Mucosa of descending colon (tissue), 3 donors: ENCODE measurements around the gene SH3GLB1. TPM values are rescaled to one million over a fixed set of nuclear protein-coding genes. Genes with fewer than 3 reads are reported as not detected.

Experiments used
- ATAC-seq: fragments of 200-7000 bp; cut with Tn5 transposase; one replicate; pipeline ENCODE4 v1.9.1; 2020; ENCODE audit warnings: mild to moderate bottlenecking, moderate library complexity
- DNase-seq, 3 donors: peaks; one replicate each; pipeline ENCODE4 v3.0.0-alpha.2; 2020
- H3K36me3 ChIP-seq: fragments of 200-600 bp; one replicate; pipeline ENCODE4 v1.8.0; 2021; ENCODE audit warnings: low read depth, mild to moderate bottlenecking
- H3K4me1 ChIP-seq: fragments of 200-600 bp; one replicate; pipeline ENCODE4 v1.8.0; 2021; ENCODE audit warnings: low read depth, mild to moderate bottlenecking
- H3K4me3 ChIP-seq: fragments of 200-600 bp; one replicate; pipeline ENCODE4 v1.8.0; 2021; ENCODE audit warnings: mild to moderate bottlenecking
- H3K9me3 ChIP-seq: fragments of 200-600 bp; one replicate; pipeline ENCODE4 v1.8.0; 2021; ENCODE audit warnings: mild to moderate bottlenecking
- intact Hi-C, 2 donors: fragments of 100-400 bp; cut with DNase I in 1 of 2; cut with micrococcal nuclease in 1 of 2; formaldehyde crosslinking; loops; one replicate each; pipeline versions ENCODE4 v1.11.0 to v1.11.1; 2022; cut with DNase I, micrococcal nuclease
- total RNA-seq, 3 donors: library from RNA; stranded (reverse); fragmentation: NEBNext Ultra II Directional in 2 of 3; extraction: Animal tissue kit (Norgen Biotek cat#: 25700) in 2 of 3; gene quantifications; one replicate each; pipeline versions ENCODE4 v1.2.1 to v1.2.4, GENCODE V29; 2021 to 2023
- TF ChIP-seq, protein P1 (sequence below): fragments of 200-600 bp; IDR thresholded peaks from one replicate; pipeline ENCODE4 v1.8.0; 2022; ENCODE audit warnings: antibody characterized with exemption, mild to moderate bottlenecking
- donor health status: DM: no; HTN: no; CAD: no; lungs with moderate emphysema.
- donor health status: DM: no; HTN: no; CAD: no.
- donor health status: DM: no; HTN: yes; CAD: no.

Gene SH3GLB1
- total RNA-seq, 3 donors from 2014 or later: 109 to 114 (median 110) TPM

- DNase-seq (no peak), ATAC-seq (no peak)
- intact Hi-C loops: no loop called here
- Histone ChIP-seq H3K4me1 (peaks cover 5% of the 10 kb centered on the region), H3K9me3 (no peaks in the 10 kb centered on the region), H3K4me3 (no peak overlapping the region), H3K36me3 (no peaks in the 10 kb centered on the region)
- TF ChIP-seq, protein P1, sequence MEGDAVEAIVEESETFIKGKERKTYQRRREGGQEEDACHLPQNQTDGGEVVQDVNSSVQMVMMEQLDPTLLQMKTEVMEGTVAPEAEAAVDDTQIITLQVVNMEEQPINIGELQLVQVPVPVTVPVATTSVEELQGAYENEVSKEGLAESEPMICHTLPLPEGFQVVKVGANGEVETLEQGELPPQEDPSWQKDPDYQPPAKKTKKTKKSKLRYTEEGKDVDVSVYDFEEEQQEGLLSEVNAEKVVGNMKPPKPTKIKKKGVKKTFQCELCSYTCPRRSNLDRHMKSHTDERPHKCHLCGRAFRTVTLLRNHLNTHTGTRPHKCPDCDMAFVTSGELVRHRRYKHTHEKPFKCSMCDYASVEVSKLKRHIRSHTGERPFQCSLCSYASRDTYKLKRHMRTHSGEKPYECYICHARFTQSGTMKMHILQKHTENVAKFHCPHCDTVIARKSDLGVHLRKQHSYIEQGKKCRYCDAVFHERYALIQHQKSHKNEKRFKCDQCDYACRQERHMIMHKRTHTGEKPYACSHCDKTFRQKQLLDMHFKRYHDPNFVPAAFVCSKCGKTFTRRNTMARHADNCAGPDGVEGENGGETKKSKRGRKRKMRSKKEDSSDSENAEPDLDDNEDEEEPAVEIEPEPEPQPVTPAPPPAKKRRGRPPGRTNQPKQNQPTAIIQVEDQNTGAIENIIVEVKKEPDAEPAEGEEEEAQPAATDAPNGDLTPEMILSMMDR: no peak
Observed at GRCh38 chr1:86775395-86775794, 71.0 kb downstream of the SH3GLB1 start.

- no peak overlapping the region for H3K4me3 ChIP-seq
- H3K9me3 ChIP-seq: no peaks in the 10 kb centered on the region
- peaks cover 5% of the 10 kb centered on the region for H3K4me1 ChIP-seq
- ATAC-seq (no peak), DNase-seq (no peak)
- no peaks in the 10 kb centered on the region for H3K36me3 ChIP-seq
- TF ChIP-seq, protein P1: no peak
- intact Hi-C loops: no loop called here
Observed at GRCh38 chr1:86776108-86776507, 71.7 kb downstream of the SH3GLB1 start.

DNA sequence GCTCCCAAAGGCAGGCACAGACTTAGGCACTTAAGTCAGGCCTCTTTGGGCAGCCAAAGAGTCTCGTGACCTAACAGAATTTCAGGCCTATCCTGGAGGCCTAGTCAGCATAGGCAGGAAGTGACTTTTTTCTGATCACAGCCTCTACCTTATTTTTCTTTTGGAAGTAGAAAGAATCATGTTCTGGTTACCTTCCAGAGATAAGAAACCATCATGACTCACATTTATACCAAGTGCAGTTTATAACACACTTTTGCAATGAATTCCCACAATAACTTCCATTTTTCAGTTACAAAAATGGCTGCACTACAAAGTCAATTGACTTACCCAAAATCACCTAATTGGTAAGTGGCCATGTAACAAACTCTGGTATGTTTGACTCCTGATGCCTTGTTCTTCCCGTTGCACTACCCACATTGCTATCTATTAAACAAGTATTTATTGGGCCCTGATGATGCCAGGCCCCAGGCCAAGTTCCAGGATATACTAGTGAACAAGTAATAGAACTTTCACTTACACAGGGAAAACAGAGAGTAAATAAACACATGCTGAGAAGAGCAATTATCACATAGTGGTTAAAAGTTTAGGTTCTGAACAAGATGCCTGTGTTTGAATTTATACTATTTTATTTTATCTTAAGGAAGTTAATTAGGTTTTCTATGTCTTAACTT is 74.3 kb downstream of the SH3GLB1 start:
- intact Hi-C loops: no loop called here
- H3K4me3 ChIP-seq: no peak overlapping the region
- no peaks in the 10 kb centered on the region for H3K36me3 ChIP-seq
- H3K9me3 ChIP-seq: no peaks in the 10 kb centered on the region
- ATAC-seq (no peak), DNase-seq (no peak)
- TF ChIP-seq, protein P1: no peak
- H3K4me1 ChIP-seq: peaks cover 5% of the 10 kb centered on the region

DNA sequence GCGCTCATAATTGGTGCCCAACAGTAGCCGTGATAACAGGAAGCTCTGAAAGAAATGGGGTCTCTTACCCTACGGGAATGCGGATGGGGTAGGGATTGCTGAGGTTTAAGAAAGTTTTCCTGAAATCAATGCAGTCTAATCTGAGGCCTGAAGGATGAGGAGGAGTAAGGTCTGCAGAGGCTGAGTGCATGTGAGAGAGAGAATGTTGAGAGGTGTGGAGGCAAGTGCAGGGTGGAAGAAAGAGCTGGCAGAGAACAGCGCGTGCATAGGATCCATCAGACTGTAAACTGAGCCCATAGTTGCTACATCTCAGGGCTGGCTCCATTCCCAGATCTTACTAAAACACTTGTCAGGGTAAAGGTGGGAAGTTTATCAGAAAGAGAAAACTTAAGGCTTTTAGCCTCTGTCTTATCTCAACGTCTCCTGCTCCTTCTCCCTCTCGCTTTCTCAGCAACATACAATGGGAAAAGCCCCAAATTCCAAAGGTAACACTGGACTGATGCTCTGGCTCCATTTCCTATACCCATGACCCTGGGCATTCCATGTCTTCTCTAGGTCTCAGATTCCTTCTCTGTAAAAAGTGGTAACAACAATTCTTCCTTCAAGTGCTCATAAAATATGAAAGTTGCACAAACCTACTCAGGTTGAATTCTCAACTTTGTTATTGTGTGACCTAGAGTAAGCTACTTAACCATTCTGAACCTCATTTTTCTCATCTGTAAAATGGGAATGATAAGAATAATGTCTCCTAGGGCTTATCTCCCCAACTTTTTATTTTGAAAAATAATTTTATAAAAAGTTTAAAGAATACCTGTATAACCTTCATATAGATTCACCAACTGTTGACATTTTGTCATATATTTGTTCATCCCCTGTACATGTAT is 75.2 kb downstream of the SH3GLB1 start:
- no peak for DNase-seq
- H3K4me3 ChIP-seq: no peak overlapping the region
- no peaks in the 10 kb centered on the region for H3K9me3 ChIP-seq
- no peaks in the 10 kb centered on the region for H3K36me3 ChIP-seq
- intact Hi-C loops: no loop called here
- TF ChIP-seq, protein P1: no peak
- no peaks in the 10 kb centered on the region for H3K4me1 ChIP-seq
- peak; percentile 61 for ATAC-seq

- Histone ChIP-seq H3K36me3 (no peaks in the 10 kb centered on the region), H3K4me1 (no peaks in the 10 kb centered on the region), H3K4me3 (no peak overlapping the region), H3K9me3 (no peaks in the 10 kb centered on the region)
- DNase-seq (no peak), ATAC-seq (no peak)
- TF ChIP-seq, protein P1: no peak
- intact Hi-C loops: no loop called here
Observed at GRCh38 chr1:86782482-86782881, 78.1 kb downstream of the SH3GLB1 start.
